ENCODE measurements around the gene COLEC11.
A peak's percentile ranks its signal among the peaks of the same experiment; 100 is the strongest.
"Not testable (repeated sequence)": the region's sequence is repeated elsewhere in the genome, so short reads cannot be mapped to it uniquely, and the experiment has no call there.

The COLEC11 gene

DNA sequence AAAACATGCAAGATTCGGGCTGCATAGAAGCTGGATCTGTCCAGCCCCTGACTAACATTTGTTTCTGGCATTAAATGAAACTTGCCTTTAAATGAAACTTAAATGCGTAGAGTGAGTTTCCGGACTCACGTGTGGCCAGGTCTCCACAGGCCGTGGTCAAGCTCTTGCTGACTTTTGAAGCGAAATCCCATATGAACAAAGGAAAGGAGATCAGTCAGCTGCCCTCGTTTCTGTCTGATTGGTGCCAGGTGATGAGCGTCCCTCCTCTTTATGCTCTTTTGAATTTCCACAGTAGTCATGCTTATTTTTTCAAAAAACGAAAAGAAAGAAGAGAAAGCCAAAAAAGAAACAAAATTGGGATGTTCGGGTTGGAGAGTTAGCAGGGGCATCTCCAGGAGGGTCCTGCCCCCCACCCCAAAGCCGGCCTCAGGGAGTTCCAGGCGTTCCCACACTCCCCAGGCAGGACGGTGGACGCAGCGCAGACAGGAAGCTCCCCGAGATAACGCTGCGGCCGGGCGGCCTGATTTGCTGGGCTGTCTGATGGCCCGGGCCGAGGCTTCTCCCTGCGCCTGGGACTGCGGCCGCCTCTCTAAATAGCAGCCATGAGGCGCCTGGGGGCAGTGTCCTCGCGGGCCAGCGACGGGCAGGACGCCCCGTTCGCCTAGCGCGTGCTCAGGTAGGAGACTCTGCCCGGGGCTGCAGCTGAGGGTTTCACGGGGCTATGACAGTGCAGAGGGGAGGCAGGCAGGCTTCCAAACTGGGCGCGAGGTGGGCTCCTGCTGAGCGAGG lies at the start of gene COLEC11:
TSS of gene COLEC11 (plus strand) at position 620 of the 789 bp plus-strand sequence. CDS start 9,229 bp downstream, outside the sequence.
- TF ChIP-seq GATA1 (IDR thresholded peaks at IDR 0.05; ENCODE audit: low read depth, low read length) (no peak), POLR2A (IDR thresholded peaks at IDR 0.05; ENCODE audit: low read length) (no peak)
- DNase-seq, result peak; percentile 11 to 26

DNA sequence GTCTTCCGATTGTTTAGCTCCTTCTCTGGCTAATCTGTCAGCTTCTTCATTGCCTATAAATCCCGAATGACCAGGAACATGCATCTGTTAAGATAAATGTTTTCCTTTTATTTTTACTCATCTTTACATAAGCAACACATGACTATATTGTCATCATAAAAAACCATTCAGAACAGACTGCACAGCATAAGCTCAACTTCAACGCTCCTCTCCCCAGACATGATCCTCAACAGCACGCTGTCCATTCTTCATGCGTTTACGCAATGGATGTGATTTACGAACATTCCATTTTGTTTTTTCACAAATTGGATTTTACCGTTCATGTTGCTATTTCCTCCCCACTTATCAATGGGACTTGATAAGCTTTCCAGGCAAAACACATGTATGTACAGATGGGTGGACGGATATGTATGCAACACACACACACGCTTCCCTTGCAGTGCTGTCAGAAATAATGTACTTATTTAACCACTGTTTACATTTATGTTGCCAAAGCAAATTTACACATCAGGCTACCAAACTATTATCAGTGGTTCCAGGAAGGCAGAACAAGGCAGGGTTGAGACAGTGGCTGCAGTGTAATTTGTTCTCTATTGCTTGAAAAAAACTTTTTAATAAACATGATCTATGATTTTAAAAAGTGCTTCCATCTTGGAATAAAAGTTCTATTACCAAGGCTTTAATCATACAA lies 49.0 kb upstream of the COLEC11 start:
- no peak for DNase-seq
- no peak for TF ChIP-seq POLR2A (IDR thresholded peaks at IDR 0.05; ENCODE audit: low read length)
- TF ChIP-seq GATA1 (IDR thresholded peaks at IDR 0.05; ENCODE audit: low read depth, low read length), result no peak

DNA sequence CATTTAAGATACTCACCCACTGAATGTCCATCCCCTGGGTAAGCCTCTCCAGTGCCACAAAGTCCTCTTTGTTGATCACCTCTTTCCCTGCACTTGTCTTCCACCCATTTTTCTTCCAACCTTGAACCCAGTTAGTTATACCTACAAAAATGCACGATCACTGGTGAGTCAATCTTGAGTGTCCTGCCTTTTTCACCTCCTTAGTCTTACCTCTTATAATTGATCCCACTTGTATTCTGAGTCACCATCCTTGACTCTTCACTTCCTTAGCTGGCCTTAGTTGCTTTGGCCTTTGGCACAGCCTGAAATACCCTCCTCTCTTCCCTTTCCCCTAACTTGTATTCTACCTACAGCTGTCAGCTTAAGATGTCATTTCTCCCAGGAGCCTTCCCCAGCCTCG lies 47.0 kb upstream of the COLEC11 start:
- TF ChIP-seq GATA1 (IDR thresholded peaks at IDR 0.05; ENCODE audit: low read depth, low read length) (no peak), POLR2A (IDR thresholded peaks at IDR 0.05; ENCODE audit: low read length) (no peak)
- no peak for DNase-seq

DNA sequence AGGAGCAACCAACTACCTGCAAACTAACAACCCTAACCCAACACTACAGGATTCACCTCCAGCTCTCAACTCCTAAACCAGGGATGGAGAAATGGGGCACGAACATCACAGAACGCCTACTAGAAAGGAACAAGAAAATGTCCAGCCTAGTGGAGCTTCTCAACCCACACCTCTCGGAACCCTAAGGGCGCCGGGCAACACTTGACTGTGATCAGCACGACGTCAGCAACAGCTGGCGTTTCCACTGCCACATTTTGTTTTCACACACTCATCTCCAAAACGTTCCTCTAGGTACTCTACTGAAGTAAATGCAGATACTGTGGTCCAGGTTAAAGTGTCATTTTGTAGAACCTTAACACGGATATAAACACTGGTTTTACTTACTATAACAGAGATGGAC lies 41.0 kb upstream of the COLEC11 start:
- TF ChIP-seq POLR2A (IDR thresholded peaks at IDR 0.05; ENCODE audit: low read length) (no peak), GATA1 (IDR thresholded peaks at IDR 0.05; ENCODE audit: low read depth, low read length) (no peak)
- DNase-seq, result no peak

DNA sequence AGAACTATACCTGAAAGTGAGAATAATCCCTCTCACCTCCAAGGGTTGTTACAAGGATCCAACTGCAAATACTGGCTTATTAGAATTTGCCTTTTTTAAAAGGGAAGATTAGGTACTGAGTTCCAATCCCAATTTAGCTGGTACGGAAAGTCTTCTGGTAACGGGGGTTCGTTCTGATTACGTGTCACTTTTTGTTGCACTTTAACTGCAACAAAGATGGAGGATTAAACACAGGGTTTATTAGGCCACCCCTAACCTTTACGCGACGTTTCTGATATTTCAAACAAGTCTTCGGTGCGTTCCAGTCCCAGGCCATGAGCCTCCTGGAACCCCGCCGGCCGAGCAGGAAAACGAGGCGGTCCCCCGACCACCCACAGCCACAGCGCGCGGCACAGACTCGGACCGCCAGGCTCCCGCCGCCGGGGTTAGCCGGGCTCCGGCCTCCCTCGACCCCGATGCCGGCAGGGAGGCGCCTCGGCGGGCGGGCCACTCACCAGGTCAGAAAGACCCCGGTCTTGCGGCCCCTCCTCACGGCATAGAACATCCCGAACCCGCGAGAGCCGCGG lies 37.2 kb upstream of the COLEC11 start:
- peak; percentile 69 to 79 for DNase-seq
- no peak for TF ChIP-seq GATA1 (IDR thresholded peaks at IDR 0.05; ENCODE audit: low read depth, low read length)
- TF ChIP-seq POLR2A (IDR thresholded peaks at IDR 0.05; ENCODE audit: low read length), result no peak

DNA sequence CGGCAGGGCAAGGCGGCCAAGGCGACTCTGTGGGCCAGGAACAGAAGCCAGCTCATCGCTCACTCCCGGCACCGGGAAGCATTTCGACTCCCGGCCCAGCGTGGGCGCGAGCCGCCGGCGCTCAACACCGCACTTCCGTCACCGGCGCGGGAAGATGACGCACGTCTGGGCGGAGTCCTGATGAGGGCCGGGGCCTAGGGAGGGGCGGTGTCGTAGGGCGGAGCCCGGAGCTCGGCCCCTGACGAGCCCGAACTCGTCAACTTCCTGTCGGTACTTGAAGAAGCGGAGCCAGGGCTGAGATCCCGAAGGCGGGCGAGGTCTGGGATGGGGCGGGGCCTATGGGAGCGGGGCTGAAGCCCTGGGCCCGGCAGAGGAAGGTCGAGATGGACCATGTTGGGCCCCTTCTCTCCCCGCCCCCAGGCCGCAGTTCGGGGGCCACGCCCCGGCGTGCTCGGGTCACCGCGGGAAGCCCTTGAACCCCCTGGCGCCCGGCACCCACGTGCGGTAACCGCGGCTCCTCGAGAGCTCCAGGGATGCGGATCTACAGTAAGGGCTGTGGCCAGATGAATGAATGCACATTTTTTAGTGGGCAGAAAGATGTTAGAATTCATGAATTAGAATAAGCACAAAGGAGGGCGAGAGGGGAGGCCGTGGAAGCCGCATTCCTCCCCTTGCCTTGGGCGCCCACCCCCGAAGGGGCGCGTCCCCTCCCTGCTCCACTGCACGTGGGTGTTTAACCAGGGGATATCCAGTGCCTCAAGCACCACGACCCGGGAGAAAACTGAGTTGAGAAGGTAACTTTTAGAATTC lies 36.5 kb upstream of the COLEC11 start, which contains the start of gene RNASEH1:
TSS of gene RNASEH1 (minus strand) at position 129 of the 810 bp plus-strand sequence. CDS start at position 56, 73 bp downstream.
- peak; percentile 94 for TF ChIP-seq POLR2A (IDR thresholded peaks at IDR 0.05; ENCODE audit: low read length)
- TF ChIP-seq GATA1 (IDR thresholded peaks at IDR 0.05; ENCODE audit: low read depth, low read length), result no peak
- DNase-seq, result peak; percentile 98 to 99

DNA sequence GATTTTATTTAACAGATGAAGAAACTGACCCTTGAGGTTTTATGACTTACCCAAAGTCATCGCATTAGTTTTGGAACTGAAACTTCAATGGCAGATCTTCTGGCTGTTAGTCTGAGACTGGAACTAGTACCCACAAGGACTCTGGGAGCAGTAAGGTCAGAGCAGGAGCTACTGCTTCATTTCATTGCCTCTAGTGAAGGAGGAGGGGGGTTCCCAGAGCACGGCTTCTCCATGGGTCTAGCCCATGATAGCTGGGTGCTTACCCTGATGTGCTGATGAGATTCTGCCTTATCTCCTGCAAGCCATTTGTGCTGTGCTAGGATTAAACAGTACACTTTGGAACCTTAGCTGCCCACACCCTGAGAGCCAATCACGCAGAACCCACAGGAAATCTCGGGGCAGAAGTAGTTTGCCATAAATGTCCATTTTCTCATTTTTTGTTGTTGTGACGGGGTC lies 31.4 kb upstream of the COLEC11 start:
- peak; percentile 28 to 77 for DNase-seq
- TF ChIP-seq POLR2A (IDR thresholded peaks at IDR 0.05; ENCODE audit: low read length) (no peak), GATA1 (IDR thresholded peaks at IDR 0.05; ENCODE audit: low read depth, low read length) (no peak)

DNA sequence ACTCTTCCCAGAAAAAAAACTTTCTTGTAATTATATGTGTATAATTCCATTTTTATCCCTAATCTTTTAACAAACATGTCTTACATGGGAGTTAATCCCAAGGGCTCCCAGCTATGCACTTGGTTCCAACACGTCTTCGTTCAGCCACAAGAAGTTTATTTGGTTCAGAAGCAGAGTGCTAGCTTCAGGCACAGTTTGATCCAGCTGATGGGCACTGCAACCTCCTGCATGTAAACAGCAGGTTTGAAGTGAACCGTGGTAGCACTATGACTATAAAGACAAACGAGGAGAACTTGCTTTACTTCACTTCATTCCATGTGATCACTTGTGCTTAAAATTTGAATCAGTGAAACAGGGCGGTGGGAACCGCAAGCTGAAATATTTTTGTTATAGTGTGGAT lies 29.8 kb upstream of the COLEC11 start:
- no peak for DNase-seq
- TF ChIP-seq GATA1 (IDR thresholded peaks at IDR 0.05; ENCODE audit: low read depth, low read length) (no peak), POLR2A (IDR thresholded peaks at IDR 0.05; ENCODE audit: low read length) (no peak)

DNA sequence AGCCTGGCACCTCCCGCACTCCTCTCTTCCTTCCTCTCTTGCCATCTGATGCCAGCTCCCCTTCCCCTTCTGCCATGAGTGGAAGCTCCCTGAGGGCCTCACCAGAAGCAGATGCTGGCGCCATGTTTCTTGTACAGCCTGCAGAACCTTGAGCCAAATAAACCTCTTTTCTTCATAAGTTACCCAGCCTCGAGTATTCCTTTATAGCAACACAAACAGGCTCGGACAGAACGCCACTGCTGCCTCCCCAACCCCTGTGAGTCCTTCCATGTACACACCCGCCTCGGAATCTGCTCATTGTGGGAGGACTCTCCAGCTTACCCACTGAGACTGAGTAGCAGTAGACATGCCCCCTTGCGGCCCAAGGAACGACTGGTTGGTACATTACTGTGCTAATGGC lies 28.1 kb upstream of the COLEC11 start:
- TF ChIP-seq GATA1 (IDR thresholded peaks at IDR 0.05; ENCODE audit: low read depth, low read length) (no peak), POLR2A (IDR thresholded peaks at IDR 0.05; ENCODE audit: low read length) (no peak)
- no peak for DNase-seq

DNA sequence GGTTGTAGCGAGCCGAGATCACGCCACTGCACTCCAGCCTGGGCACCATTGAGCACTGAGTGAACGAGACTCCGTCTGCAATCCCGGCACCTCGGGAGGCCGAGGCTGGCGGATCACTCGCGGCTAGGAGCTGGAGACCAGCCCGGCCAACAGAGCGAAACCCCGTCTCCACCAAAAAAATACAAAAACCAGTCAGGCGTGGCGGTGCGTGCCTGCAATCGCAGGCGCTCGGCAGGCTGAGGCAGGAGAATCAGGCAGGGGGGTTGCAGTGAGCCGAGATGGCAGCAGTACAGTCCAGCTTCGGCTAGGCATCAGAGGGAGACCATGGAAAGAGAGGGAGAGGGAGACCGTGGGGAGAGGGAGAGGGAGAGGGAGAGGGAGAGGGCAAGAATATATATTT lies 25.3 kb upstream of the COLEC11 start:
- DNase-seq, result not testable (repeated sequence)

DNA sequence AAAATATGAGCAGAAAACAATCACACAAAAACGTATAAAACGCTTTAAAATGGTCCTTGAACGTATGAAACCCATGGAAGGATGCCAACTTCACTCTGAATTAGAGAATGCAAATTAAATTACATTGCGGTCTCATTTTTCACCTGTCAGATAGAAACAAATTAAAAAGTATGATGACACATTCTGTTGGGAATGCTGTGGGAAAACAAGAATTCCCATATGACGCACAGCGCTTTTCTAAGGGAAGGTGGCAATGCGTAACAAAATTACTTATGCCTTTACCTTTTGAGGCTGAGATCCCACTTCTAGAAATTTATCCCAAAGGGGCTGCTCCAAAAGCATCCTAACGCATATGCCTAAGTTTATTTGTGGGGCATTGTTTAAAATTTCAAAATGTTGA lies 23.6 kb upstream of the COLEC11 start:
- no peak for DNase-seq
- TF ChIP-seq GATA1 (IDR thresholded peaks at IDR 0.05; ENCODE audit: low read depth, low read length) (no peak), POLR2A (IDR thresholded peaks at IDR 0.05; ENCODE audit: low read length) (no peak)

DNA sequence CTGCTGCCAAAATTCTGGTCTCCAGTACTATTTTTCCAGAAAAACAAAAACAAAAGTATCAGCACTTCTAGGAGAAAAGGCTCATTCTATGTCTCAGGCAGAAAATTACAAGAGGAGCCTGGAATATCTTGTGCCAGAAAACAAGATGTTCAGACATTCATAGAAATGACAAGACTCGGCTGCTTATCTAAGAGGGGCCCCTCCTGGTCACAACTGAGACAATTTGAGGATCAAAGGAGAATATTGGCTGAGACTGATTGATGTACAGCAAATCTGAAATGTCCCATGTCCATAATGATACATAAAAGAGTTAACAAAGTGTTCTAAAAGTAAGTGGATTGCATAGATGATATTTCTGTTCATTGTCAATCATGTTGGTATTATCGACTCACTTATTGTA lies 22.3 kb upstream of the COLEC11 start:
- no peak for DNase-seq
- TF ChIP-seq GATA1 (IDR thresholded peaks at IDR 0.05; ENCODE audit: low read depth, low read length), result no peak
- no peak for TF ChIP-seq POLR2A (IDR thresholded peaks at IDR 0.05; ENCODE audit: low read length)

DNA sequence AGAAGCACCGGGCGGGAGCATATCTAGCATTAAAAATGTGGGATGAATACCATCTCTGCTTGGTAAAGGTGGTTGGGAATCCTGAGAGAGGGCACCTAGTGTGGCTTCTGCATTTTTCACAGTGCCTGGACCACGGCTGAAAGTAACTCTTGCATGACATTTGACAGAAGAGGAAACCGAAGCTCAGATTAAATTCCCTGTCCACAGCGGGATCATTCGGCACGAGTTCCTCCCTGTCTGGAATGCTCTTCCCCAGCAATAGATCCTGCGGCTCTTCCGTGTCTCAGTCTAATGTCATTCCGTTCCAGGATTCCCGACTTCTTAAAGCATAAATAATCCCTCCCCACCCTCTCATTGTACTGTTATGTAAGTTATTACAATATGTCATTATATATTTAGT lies 20.8 kb upstream of the COLEC11 start:
- no peak for DNase-seq
- TF ChIP-seq GATA1 (IDR thresholded peaks at IDR 0.05; ENCODE audit: low read depth, low read length) (no peak), POLR2A (IDR thresholded peaks at IDR 0.05; ENCODE audit: low read length) (no peak)

Data from erythroblast (primary cell).